ENCODE results near the gene HEG1.
"Not testable (repeated sequence)": the region's sequence is repeated elsewhere in the genome, so short reads cannot be mapped to it uniquely, and the experiment has no call there.

Gene HEG1, protein sequence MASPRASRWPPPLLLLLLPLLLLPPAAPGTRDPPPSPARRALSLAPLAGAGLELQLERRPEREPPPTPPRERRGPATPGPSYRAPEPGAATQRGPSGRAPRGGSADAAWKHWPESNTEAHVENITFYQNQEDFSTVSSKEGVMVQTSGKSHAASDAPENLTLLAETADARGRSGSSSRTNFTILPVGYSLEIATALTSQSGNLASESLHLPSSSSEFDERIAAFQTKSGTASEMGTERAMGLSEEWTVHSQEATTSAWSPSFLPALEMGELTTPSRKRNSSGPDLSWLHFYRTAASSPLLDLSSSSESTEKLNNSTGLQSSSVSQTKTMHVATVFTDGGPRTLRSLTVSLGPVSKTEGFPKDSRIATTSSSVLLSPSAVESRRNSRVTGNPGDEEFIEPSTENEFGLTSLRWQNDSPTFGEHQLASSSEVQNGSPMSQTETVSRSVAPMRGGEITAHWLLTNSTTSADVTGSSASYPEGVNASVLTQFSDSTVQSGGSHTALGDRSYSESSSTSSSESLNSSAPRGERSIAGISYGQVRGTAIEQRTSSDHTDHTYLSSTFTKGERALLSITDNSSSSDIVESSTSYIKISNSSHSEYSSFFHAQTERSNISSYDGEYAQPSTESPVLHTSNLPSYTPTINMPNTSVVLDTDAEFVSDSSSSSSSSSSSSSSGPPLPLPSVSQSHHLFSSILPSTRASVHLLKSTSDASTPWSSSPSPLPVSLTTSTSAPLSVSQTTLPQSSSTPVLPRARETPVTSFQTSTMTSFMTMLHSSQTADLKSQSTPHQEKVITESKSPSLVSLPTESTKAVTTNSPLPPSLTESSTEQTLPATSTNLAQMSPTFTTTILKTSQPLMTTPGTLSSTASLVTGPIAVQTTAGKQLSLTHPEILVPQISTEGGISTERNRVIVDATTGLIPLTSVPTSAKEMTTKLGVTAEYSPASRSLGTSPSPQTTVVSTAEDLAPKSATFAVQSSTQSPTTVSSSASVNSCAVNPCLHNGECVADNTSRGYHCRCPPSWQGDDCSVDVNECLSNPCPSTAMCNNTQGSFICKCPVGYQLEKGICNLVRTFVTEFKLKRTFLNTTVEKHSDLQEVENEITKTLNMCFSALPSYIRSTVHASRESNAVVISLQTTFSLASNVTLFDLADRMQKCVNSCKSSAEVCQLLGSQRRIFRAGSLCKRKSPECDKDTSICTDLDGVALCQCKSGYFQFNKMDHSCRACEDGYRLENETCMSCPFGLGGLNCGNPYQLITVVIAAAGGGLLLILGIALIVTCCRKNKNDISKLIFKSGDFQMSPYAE (N-terminal part only)

DNA sequence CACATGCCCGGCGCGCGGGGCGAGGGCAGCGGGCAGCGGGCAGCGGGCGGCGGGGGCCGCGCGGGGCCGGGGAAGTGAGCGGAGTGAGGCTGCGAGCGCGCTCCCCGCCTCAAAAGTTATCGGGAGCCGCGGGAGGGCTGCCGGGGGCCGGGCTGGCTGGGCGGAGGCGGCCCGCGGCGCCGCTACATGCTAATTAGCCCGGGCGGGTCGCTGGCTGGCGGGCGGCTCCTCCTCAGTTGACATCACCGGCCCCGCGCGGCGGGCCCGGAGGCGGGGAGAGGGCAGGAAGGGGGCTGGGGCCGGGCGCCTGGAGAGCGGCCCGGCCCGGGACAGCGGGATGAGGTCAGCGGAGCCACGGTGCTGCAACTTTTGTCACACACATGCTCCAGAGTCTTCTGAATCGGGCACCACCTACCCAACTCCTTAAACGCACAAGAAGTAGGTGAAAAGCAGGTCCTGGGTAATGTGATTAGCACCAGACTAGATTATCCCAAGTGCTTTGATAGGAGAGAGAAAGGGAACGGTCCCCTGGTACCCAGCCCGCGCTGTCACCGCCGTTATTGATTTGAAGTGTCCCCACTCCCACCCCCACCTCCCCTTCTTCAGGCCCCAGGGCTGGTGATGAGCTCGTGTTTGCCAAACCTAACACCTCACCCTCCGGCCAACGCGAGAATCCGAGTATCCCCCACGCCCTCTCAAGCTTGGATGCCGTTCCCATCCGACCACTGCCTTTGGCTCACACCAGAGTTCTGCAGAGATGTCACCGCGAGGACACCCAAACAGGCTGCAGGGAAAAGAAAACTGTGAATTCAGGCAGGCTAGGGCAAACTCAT is at the start of gene HEG1:
Gene HEG1, minus strand, starts transcription at position 85 of the 833 bp plus-strand sequence. CDS start 107 bp downstream, outside the sequence.
- peak; percentile 87 for DNase-seq
- CTCF ChIA-PET: no interaction called here
- H3K4me3 Mint-ChIP-seq: peak within 1 kb of the TSS; percentile 97
- peaks cover 14% of the 10 kb centered on the region for H3K36me3 Mint-ChIP-seq
- no peaks in the 10 kb centered on the region for H3K9me3 Mint-ChIP-seq
- peaks cover 39% of the 10 kb centered on the region for H3K27me3 Mint-ChIP-seq
- peak within 1 kb of the TSS; percentile 93 for H3K27ac Mint-ChIP-seq
- H3K4me1 Mint-ChIP-seq: peaks cover 47% of the 10 kb centered on the region

DNA sequence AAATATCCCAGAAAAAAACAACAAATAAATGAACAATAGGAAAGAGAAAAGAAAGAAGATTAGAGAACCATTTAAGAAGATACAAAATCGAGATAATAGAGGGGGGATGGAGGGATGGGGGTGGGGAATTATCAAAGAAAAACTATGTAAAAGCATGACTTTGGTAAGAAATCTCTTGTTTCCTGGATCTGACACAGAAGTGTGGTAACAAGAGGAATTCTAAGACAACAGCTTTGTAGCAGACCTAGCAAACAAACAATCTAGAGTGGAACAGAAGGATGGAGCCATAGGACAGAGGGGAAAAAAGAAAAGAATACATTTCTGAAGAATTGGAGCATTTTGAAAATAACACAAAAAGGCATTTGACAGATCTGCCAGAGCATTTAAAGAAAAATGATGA is 49.3 kb upstream of the HEG1 start:
- DNase-seq: no peak
- Mint-ChIP-seq H3K27ac (no peak overlapping the region), H3K36me3 (peaks cover 4% of the 10 kb centered on the region), H3K4me3 (no peak overlapping the region), H3K4me1 (peaks cover 9% of the 10 kb centered on the region), H3K27me3 (peaks cover 34% of the 10 kb centered on the region), H3K9me3 (peaks cover 3% of the 10 kb centered on the region)
- CTCF ChIA-PET: no interaction called here

DNA sequence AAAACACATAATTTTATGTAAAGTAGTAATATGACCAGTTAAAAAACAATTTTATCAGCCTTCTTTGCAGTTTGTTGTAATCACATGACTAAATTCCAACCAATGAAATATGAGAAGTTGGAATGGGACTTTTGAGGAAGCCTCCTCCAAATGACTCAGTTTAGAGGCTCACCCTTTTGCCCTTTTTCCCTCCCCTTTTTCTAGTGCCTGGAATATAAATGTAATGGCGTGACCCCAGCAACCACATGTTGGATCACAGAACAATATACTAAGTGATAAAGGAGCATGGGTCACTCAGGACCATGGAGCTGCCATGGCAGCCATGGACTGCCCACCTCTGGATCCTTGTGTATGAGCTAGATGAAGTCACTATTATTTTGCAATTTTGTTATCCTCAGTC is 48.8 kb upstream of the HEG1 start:
- CTCF ChIA-PET: no interaction called here
- peaks cover 6% of the 10 kb centered on the region for H3K36me3 Mint-ChIP-seq
- H3K27me3 Mint-ChIP-seq: peaks cover 39% of the 10 kb centered on the region
- H3K4me3 Mint-ChIP-seq: no peak overlapping the region
- H3K4me1 Mint-ChIP-seq: peaks cover 6% of the 10 kb centered on the region
- H3K9me3 Mint-ChIP-seq: peaks cover 6% of the 10 kb centered on the region
- DNase-seq: no peak
- H3K27ac Mint-ChIP-seq: no peak overlapping the region

DNA sequence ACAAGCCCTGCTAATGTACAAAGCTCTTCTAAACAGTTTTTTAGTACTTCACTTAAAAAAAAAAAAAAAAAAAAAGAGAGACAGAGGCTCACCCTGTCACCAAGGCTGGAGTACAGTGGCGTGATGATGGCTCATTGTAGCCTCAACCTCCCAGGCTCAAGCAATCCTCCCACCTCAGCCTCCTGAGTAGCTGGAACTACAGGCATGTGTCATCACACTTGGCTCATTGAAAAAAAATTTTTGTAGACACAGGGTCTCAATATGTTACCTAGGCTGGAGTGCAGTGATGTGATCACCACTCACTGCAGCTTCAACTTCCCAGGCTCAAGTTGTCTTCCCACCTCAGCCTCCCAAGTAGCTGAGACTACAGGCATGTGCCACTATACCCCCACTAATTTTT is 47.6 kb upstream of the HEG1 start:
- Mint-ChIP-seq H3K4me3 (no peak overlapping the region), H3K36me3 (peaks cover 6% of the 10 kb centered on the region), H3K27ac (no peak overlapping the region), H3K9me3 (peaks cover 6% of the 10 kb centered on the region), H3K27me3 (peaks cover 39% of the 10 kb centered on the region), H3K4me1 (no peaks in the 10 kb centered on the region)
- CTCF ChIA-PET: no interaction called here
- DNase-seq: no peak

DNA sequence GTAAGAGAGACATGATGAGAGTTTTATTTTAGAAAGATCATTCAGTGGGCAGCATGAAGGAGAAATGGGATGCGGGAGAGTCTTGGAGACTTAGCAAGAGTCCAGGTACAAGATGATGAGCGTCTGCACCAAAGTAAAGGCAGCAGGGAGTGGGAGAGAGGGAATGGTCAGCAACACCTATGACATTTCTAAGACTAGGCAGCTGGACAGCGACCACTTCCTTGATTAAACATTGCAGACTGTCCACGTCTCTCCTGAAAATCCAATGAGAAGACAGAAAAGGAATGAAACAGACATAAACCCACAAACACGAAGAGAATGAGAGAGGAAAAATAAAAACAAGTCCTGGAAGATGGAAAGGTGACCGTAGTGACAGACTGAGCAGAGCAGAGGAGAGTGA is 46.7 kb upstream of the HEG1 start:
- H3K9me3 Mint-ChIP-seq: peaks cover 6% of the 10 kb centered on the region
- H3K4me1 Mint-ChIP-seq: no peaks in the 10 kb centered on the region
- CTCF ChIA-PET: no interaction called here
- H3K27ac Mint-ChIP-seq: no peak overlapping the region
- H3K4me3 Mint-ChIP-seq: no peak overlapping the region
- DNase-seq: no peak
- H3K27me3 Mint-ChIP-seq: peaks cover 34% of the 10 kb centered on the region
- H3K36me3 Mint-ChIP-seq: peaks cover 6% of the 10 kb centered on the region

DNA sequence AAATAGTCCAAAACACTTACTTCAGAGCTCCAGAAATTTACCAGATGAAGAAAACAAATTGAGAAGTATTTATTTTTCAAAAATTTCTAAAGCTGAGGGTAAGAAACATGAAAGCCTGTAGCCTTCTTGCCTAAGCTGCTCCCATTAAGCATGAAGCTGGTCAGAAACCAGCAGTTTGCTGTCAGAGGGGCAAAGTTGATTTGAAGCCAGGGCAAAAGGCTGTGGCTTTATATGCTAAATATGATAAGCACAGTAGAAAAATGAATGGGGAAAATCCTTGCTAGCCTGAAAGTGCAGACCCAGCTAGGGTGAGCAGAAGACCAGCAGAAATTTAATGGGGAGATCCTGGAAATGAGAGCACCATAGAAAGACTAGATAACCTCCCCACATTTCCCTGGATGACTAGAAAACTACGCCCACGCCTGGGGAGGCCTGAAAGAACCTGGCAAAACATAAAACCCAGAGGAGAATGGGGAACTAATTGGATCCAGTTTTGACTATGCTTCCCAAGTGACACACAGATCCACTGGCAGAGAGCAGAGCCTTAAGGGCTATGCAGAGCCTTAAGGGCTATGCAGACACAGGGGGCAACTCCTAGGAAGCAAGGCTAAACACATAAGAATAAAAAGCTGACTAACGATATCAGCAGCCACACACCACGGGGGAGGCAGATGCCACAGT is 43.0 kb upstream of the HEG1 start:
- H3K27me3 Mint-ChIP-seq: peaks cover 21% of the 10 kb centered on the region
- peaks cover 2% of the 10 kb centered on the region for H3K9me3 Mint-ChIP-seq
- DNase-seq: no peak
- no peak overlapping the region for H3K4me3 Mint-ChIP-seq
- H3K36me3 Mint-ChIP-seq: peaks cover 2% of the 10 kb centered on the region
- CTCF ChIA-PET: no interaction called here
- no peaks in the 10 kb centered on the region for H3K4me1 Mint-ChIP-seq
- no peak overlapping the region for H3K27ac Mint-ChIP-seq

DNA sequence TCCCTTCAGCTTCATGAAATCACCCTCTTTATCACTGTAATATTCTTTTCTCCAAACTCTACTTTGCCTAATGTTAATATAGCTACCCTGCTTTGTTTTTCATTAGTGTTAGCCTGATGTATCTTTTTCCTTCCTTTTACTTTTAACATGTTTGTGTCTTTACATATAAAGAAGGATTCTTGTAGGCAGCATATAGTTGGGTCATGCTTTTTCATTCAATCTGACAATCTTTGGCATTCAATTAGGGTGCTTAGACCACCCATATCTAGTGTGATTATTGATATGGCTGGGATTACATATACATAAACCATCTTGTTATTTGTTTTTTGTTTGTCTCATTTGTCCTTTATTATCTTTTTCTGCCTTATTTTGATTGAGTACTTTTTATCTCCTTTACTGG is 34.9 kb upstream of the HEG1 start:
- Mint-ChIP-seq H3K4me1 (no peaks in the 10 kb centered on the region), H3K9me3 (peaks cover 5% of the 10 kb centered on the region), H3K4me3 (no peak overlapping the region), H3K27ac (no peak overlapping the region), H3K27me3 (peaks cover 26% of the 10 kb centered on the region), H3K36me3 (no peaks in the 10 kb centered on the region)
- no peak for DNase-seq
- CTCF ChIA-PET: no interaction called here

DNA sequence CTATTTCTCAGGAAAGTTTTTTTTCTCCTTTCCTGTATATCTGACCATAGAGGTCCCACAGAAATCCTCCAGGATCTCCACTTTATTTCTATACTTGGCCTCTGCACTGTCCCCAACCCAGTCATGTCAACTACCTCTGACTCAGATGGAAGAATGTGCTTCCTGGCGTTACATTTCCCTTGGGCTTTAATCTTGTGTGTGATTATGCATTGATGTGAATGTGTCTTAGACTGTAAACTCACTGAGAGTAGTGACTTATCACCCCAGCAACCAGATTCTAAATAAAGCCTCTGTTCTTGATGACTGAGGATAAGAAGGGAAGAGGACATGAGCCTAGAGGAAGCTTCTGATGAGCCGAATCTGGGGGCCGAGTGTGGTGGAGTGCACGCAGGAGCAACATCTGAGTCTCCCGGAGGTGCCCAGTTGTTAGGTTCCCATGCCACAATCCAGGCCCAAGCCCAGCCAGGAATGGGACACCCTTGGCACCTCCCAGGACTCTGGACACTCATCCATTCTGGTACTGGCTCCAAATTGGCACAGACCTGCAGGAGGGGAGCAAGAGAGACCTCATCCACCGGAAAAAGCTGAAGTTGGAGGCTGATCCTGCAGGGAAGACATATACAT is 32.1 kb upstream of the HEG1 start:
- H3K36me3 Mint-ChIP-seq: no peaks in the 10 kb centered on the region
- CTCF ChIA-PET: no interaction called here
- peaks cover 45% of the 10 kb centered on the region for H3K27me3 Mint-ChIP-seq
- no peak overlapping the region for H3K4me3 Mint-ChIP-seq
- no peak overlapping the region for H3K27ac Mint-ChIP-seq
- H3K9me3 Mint-ChIP-seq: peaks cover 5% of the 10 kb centered on the region
- DNase-seq: no peak
- H3K4me1 Mint-ChIP-seq: no peaks in the 10 kb centered on the region

DNA sequence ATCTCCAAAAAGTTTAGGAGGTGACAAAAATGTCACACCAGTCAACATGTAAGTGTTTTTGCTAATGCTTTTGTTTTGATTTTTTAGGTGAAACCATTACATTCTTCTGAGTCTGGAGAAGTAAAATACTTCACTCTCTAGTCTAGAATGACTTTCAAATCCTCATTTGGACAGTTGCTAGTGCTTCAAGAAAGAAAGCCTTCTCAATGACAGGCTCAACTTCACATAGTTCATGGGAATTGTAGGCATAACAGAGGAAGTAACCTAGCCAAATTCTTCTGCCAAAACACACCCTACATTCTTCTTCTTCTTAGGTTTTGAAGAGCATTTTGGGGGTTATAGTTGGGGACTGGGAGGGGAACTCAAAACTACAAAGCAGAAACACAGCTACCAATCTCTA is 29.4 kb upstream of the HEG1 start:
- H3K27ac Mint-ChIP-seq: no peak overlapping the region

DNA sequence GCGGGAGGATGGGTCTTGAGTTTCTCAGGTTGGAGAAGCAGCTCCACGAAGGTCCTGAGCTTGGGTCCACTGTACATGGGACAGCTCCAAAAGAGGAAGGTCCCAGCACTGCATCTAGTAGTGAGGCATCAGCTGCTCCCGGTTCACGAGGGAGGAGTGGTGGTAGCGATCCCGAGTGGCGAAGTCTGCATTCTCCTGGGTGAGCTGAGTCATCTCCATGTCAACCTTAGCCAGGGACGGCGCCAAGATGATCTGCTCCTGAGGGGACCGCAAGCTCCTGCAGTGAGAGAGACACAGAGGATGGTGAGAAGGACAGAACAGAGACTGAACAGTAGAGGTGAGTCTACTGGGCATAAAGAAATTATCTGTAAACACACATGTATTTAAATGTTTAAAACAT is 28.0 kb upstream of the HEG1 start:
- H3K27me3 Mint-ChIP-seq: peaks cover 63% of the 10 kb centered on the region
- H3K4me1 Mint-ChIP-seq: no peaks in the 10 kb centered on the region
- H3K27ac Mint-ChIP-seq: no peak overlapping the region
- H3K9me3 Mint-ChIP-seq: no peaks in the 10 kb centered on the region
- CTCF ChIA-PET: no interaction called here
- no peak for DNase-seq
- H3K4me3 Mint-ChIP-seq: no peak overlapping the region
- no peaks in the 10 kb centered on the region for H3K36me3 Mint-ChIP-seq

More for the DNA sequence above, 29.4 kb upstream of the HEG1 start:
- CTCF ChIA-PET: no interaction called here
- Mint-ChIP-seq H3K27me3 (peaks cover 54% of the 10 kb centered on the region), H3K36me3 (no peaks in the 10 kb centered on the region), H3K4me3 (no peak overlapping the region), H3K4me1 (no peaks in the 10 kb centered on the region), H3K9me3 (no peaks in the 10 kb centered on the region)
- no peak for DNase-seq

DNA sequence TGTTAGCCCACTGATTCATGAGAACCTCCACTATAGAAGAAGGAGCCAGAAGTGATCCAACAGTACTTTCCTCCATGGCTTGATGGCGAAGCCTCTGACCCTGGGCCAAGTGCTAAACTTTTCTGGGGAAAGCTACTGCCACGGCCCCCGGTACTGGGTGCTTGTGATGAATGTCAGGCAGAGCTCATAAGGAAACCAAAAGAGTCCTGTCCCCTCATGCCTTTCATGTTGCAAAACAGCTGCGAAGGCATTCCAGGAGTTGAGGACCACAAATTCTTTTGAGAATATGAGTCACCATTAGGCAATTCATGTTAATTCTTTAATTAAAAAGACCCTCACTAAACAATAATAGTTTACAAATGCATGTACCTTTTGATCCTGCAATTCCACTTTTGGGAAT is 26.5 kb upstream of the HEG1 start:
- DNase-seq, H3K4me1 Mint-ChIP-seq, CTCF ChIA-PET: not testable (repeated sequence)

DNA sequence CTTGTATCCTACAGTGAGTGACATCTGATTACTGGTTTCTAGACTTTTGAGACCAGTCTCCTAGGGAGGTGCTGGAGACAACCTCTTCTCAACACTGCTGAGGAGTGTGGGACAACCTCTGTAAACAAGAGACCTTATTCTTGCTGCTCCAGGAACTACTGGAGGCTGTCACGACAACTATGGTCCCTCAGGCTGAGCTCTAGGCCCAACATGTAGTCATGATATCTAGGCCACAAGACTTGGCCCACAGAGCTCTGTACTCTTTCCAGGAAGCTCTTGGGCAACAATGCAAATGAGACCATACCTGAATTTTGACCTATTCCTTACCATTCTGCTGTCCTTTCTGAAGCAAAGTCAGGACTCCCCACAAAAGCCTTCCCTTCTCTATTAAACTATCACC is 24.3 kb upstream of the HEG1 start:
- Mint-ChIP-seq H3K27me3 (peaks cover 61% of the 10 kb centered on the region), H3K36me3 (no peaks in the 10 kb centered on the region), H3K9me3 (no peaks in the 10 kb centered on the region), H3K4me1 (peaks cover 4% of the 10 kb centered on the region), H3K27ac (no peak overlapping the region), H3K4me3 (no peak overlapping the region)
- CTCF ChIA-PET: no interaction called here
- no peak for DNase-seq

More for the DNA sequence above, 26.5 kb upstream of the HEG1 start:
- H3K27ac Mint-ChIP-seq, H3K9me3 Mint-ChIP-seq, H3K4me3 Mint-ChIP-seq, H3K36me3 Mint-ChIP-seq: not testable (repeated sequence)
- peaks cover 60% of the 10 kb centered on the region for H3K27me3 Mint-ChIP-seq

DNA sequence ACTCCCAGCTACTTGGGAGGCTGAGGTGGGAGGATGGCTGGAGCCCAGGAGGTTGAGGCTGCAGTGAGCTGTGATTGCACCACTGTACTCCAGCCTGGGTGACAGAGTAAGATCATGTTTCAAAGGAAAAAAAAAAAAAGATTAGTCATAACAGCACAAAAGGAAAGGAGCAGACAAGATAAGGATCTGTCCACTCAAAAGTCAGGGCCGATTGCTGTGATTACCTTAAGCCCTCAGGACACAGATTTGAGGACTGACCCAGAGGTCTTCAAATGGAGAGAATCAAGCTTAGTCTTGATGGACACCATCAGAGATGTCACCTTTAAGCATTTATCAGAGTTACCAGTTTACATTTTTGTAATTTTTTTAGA is 23.9 kb upstream of the HEG1 start:
- Mint-ChIP-seq H3K27me3 (peaks cover 64% of the 10 kb centered on the region), H3K27ac (no peak overlapping the region), H3K36me3 (no peaks in the 10 kb centered on the region), H3K4me3 (no peak overlapping the region), H3K9me3 (no peaks in the 10 kb centered on the region), H3K4me1 (peaks cover 4% of the 10 kb centered on the region)
- CTCF ChIA-PET: no interaction called here
- DNase-seq: no peak
